Kidney (tissue), 14 donors: Measurements from ENCODE around the gene CORO2B. TPM values are rescaled to one million over a fixed set of nuclear protein-coding genes. Genes with fewer than 3 reads are reported as not detected.

Experiments
- DNase-seq, 5 donors: peaks; one replicate each; pipeline ENCODE4 v3.0.0-alpha.2; 2013 to 2020
- FAIRE-seq: peaks from 2 replicates; lab custom pipeline; 2012; peaks lifted over from hg19 to GRCh38; lab: Jason Lieb, UNC
- H3K27ac ChIP-seq, 2 donors: one replicate each; pipeline ENCODE4 v1.7.0; 2013; ENCODE audit warnings: low read depth in 2 of 2, low read length in 2 of 2, inconsistent platforms in 1 of 2
- H3K27me3 ChIP-seq: one replicate; pipeline ENCODE4 v1.7.1; 2013; ENCODE audit warnings: low read length, inconsistent platforms; ENCODE audit not compliant: control insufficient read depth, insufficient read depth
- H3K36me3 ChIP-seq, 3 donors: one replicate each; pipeline versions ENCODE4 v1.7.0 to v1.7.1; 2013; ENCODE audit warnings: low read length in 3 of 3, control low read depth in 1 of 3, inconsistent platforms in 1 of 3; ENCODE audit not compliant: insufficient read depth in 3 of 3, control insufficient read depth in 2 of 3
- H3K4me1 ChIP-seq, 3 donors: one replicate each; pipeline versions ENCODE4 v1.7.0 to v1.7.1; 2013; ENCODE audit warnings: low read length in 3 of 3, inconsistent platforms in 1 of 3, low read depth in 1 of 3; ENCODE audit not compliant: control insufficient read depth in 2 of 3, insufficient read depth in 2 of 3
- H3K4me3 ChIP-seq, 3 donors: one replicate each; pipeline versions ENCODE4 v1.7.0 to v1.8.1; 2013; ENCODE audit warnings: low read length in 3 of 3, control low read depth in 1 of 3, inconsistent platforms in 1 of 3
- H3K9ac ChIP-seq, 3 donors: one replicate each; pipeline versions ENCODE4 v1.7.0 to v1.7.1; 2013; ENCODE audit warnings: low read length in 3 of 3, control low read depth in 1 of 3, inconsistent platforms in 1 of 3
- H3K9me3 ChIP-seq, 3 donors: one replicate each; pipeline versions ENCODE4 v1.7.0 to v1.7.1; 2013; ENCODE audit warnings: low read length in 3 of 3, control low read depth in 1 of 3, inconsistent platforms in 1 of 3; ENCODE audit not compliant: control insufficient read depth in 2 of 3, insufficient read depth in 1 of 3
- intact Hi-C: fragments of 100-400 bp; cut with DNase I; formaldehyde crosslinking; loops from one replicate; pipeline ENCODE4 v1.11.1; 2022
- polyA plus RNA-seq: library from polyadenylated mRNA; stranded (reverse); fragments of 350-450 nt; fragmentation: Illumina TruSeq; extraction: RNeasy Lipid Tissue Mini Kit (QIAGEN cat#74804); gene quantifications from one replicate; pipeline ENCODE4 v1.2.3, GENCODE V29; 2014; ENCODE audit warnings: low read depth, low replicate concordance; ENCODE audit not compliant: insufficient read depth
- total RNA-seq: library from RNA; stranded (reverse); fragmentation: NEBNext Ultra II Directional; extraction: Animal tissue kit (Norgen Biotek cat#: 25700); gene quantifications from one replicate; pipeline ENCODE4 v1.2.1, GENCODE V29; 2021
- TF ChIP-seq, protein P1 (sequence below): IDR thresholded peaks from 3 replicates; pipeline ENCODE4 v1.5.1; 2012; ENCODE audit warnings: mild to moderate bottlenecking, moderate library complexity, borderline replicate concordance; ENCODE audit not compliant: insufficient read depth; ENCODE audit errors: extremely low read depth
- donor health status: control.
- donor health status: control.
- donor health status: control.
- donor health status: control.
- donor health status: control.
- donor health status: DM: yes; HTN: yes; CAD: no.
- donor health status: Normal renal cell carcinoma (clear cell type).

CORO2B gene
- total and polyA plus RNA-seq, 2 donors from 2014 or later = 7.9 to 9.0 TPM

DNA sequence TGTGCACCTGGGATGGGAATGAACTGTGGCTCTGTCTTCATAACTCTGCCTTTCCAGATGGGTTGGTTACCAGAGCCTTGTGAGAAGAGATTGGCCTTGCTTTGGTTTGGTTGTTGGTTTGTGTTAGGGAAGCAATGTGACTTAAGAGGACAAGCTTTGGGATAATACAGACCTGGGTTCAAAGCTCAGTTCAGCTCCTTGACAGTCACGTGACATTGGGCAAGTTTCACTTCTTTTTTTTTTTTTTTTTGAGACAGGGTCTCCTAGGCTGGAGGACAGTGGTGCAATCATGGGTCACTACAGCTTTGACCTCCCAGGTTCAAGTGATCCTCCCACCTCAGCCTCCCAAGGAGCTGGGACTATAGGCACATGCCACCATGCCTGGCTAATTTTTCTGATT is 42.7 kb downstream of the CORO2B start:
- FAIRE-seq = no peak
- Histone ChIP-seq H3K27me3 (no peaks in the 10 kb centered on the region), H3K9ac (no peak overlapping the region)

DNA sequence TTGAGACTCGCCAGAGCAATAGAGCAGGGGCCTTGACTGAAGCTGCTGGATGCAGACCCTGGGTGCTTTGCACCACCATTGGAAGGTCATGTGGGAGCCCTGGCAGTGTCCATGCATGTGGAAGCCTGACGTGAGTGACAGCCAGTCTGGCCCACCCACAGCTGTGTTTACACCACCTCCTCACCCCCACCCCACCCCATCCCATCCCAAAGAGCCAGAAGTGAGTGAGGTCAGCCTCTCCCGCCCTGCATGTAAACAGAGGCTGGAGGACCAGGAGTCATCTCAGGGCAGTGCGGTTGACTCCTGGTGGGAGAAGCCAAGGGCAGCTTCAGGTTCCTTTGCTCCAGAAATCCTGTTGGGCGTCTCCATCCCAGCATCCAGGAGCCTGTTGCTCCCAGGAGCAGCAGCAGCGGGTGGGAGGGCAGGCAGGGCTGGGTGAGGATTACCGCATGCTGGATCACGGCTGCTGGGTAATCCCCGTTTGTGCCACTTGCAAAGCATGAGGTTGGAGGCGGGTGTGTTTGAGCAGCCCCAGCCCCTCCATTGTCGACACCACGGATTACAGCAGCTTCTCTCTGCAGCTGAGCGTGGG is 44.6 kb downstream of the CORO2B start:
- H3K36me3 ChIP-seq = no peaks in the 10 kb centered on the region
- DNase-seq (no peak), FAIRE-seq (no peak)
- H3K9me3 ChIP-seq = no peaks in the 10 kb centered on the region
- no peak overlapping the region for H3K4me3 ChIP-seq
- H3K9ac ChIP-seq = no peak overlapping the region
- H3K27me3 ChIP-seq = no peaks in the 10 kb centered on the region
- TF ChIP-seq, protein P1, sequence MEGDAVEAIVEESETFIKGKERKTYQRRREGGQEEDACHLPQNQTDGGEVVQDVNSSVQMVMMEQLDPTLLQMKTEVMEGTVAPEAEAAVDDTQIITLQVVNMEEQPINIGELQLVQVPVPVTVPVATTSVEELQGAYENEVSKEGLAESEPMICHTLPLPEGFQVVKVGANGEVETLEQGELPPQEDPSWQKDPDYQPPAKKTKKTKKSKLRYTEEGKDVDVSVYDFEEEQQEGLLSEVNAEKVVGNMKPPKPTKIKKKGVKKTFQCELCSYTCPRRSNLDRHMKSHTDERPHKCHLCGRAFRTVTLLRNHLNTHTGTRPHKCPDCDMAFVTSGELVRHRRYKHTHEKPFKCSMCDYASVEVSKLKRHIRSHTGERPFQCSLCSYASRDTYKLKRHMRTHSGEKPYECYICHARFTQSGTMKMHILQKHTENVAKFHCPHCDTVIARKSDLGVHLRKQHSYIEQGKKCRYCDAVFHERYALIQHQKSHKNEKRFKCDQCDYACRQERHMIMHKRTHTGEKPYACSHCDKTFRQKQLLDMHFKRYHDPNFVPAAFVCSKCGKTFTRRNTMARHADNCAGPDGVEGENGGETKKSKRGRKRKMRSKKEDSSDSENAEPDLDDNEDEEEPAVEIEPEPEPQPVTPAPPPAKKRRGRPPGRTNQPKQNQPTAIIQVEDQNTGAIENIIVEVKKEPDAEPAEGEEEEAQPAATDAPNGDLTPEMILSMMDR = no peak
- intact Hi-C loops = no loop called here
- H3K4me1 ChIP-seq = peaks cover 0 to 5% (median 4%) of the 10 kb centered on the region in 3 donors
- H3K27ac ChIP-seq = no peak overlapping the region

More for the DNA sequence above, 42.7 kb downstream of the CORO2B start:
- intact Hi-C loops = no loop called here
- H3K27ac ChIP-seq = no peak overlapping the region
- H3K4me3 ChIP-seq = no peak overlapping the region
- peaks cover 0 to 7% (median 4%) of the 10 kb centered on the region in 3 donors for H3K4me1 ChIP-seq
- no peak for DNase-seq
- H3K9me3 ChIP-seq = no peaks in the 10 kb centered on the region
- H3K36me3 ChIP-seq = no peaks in the 10 kb centered on the region
- TF ChIP-seq, protein P1 = no peak

DNA sequence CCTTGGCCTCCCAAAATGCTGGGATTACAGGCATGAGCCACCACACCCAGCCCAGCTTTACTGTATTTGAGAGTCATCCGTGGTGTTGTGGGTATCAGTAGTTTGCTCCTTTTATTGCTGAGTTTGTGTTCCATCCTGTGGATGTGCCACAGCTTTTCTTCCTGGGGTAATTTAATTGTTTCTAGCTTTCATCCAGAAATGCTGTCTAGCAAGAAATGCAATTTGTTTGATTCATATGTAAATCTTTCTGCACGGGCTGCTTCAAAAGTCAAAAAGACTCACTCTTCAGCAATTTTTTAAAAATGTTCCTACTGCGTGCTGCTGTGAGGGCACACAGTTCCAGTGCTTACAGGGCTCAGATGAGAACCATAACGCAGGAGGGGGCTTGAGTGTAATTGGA is 47.1 kb downstream of the CORO2B start:
- Histone ChIP-seq H3K27me3 (no peaks in the 10 kb centered on the region), H3K4me3 (no peak overlapping the region), H3K27ac (no peak overlapping the region), H3K9ac (no peak overlapping the region), H3K9me3 (no peaks in the 10 kb centered on the region), H3K4me1 (peaks cover 0 to 4% (median 0%) of the 10 kb centered on the region in 3 donors), H3K36me3 (no peaks in the 10 kb centered on the region)
- intact Hi-C loops = no loop called here
- TF ChIP-seq, protein P1 = no peak
- FAIRE-seq = no peak
- DNase-seq = no peak

DNA sequence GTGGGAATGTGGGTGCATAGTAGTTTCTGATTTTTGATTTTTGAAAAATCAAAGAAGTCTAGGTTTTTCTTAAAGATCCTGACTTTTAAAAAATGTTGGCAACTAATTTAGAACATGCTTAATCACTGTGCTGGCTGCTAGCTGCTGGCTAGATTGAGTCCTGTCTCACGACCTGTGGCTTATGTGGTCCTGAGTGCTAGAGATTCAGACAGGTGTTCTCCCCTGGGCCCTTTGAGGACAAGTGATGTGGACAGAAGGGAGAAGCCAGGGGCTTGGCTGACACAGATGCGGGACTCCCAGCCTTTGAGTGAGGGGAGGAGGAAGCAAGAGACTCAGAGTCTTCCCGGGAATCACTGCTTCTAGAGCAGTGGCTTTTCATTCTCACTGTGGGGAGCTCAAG is 47.5 kb downstream of the CORO2B start:
- intact Hi-C loops = no loop called here
- FAIRE-seq = no peak

More for the DNA sequence above, 47.5 kb downstream of the CORO2B start:
- Histone ChIP-seq H3K27ac (no peak overlapping the region), H3K9ac (no peak overlapping the region), H3K27me3 (no peaks in the 10 kb centered on the region), H3K9me3 (no peaks in the 10 kb centered on the region), H3K36me3 (no peaks in the 10 kb centered on the region), H3K4me3 (no peak overlapping the region), H3K4me1 (peaks cover 0 to 2% (median 0%) of the 10 kb centered on the region in 3 donors)
- no peak for DNase-seq
- TF ChIP-seq, protein P1 = no peak
